Heart left ventricle (tissue), 13 donors: ENCODE measurements around the gene TMEM51.

Experiments
- CTCF ChIP-seq, 12 donors: fragments of 200-600 bp; sonication (generic) in 4 of 12; IDR thresholded peaks; one replicate each; pipeline versions ENCODE4 v1.5.0 to v1.8.0; 2018 to 2022; ENCODE audit warnings: antibody characterized with exemption in 12 of 12, mild to moderate bottlenecking in 5 of 12
- POLR2A ChIP-seq, 2 donors: fragments of 450-650 bp; IDR thresholded peaks; one replicate each; pipeline ENCODE4 v1.6.1; 2017; ENCODE audit warnings: antibody characterized with exemption in 2 of 2, mild to moderate bottlenecking in 2 of 2, moderate library complexity in 2 of 2
- donor health status: ischemic (EF 13 %, LVEDD 7.1; RV severe dilation, severe dysfunction).
- donor health status: DM: no; HTN: yes; CAD: no.
- donor health status: DM: no; HTN: no; CAD: no.
- donor health status: ischemic (EF 25% LVEDD 6.9; RV normal size, moderate dysfunction).
- donor health status: ischemic (EF 25% LVEDD 5.7; RV mildly dilated, moderate dysfunction).
- donor health status: ischemic (EF 35%, LVEDD 5.7; RV mildly dilated, moderate dysfunction).
- donor health status: nonischemic (EF 11% LVEDD 7.7; RV severe dilation, severe dysfunction).
- donor health status: DM: yes; HTN: yes; CAD: no.
- donor health status: PGD.
- donor health status: ischemic (EF 29% LVEDD 5.4; RV normal size, mild dysfunction).
- donor health status: nonischemic (EF 23%, LVEDD 6.1; RV moderate dilation, normal function).

- TF ChIP-seq CTCF (IDR thresholded peaks at IDR 0.05) (no peak), POLR2A (IDR thresholded peaks at IDR 0.05) (no peak)
These were observed 101.0 kb downstream of the TMEM51 start for GRCh38 chr1:15254559-15254958.
